ENCODE data around the gene AMDHD1. TPM values are rescaled to one million over a fixed set of nuclear protein-coding genes. Genes with fewer than 3 reads are reported as not detected.

Gene AMDHD1
- total RNA-seq, 2 donors from 2014 or later, result 0.46 to 0.71 TPM

DNA sequence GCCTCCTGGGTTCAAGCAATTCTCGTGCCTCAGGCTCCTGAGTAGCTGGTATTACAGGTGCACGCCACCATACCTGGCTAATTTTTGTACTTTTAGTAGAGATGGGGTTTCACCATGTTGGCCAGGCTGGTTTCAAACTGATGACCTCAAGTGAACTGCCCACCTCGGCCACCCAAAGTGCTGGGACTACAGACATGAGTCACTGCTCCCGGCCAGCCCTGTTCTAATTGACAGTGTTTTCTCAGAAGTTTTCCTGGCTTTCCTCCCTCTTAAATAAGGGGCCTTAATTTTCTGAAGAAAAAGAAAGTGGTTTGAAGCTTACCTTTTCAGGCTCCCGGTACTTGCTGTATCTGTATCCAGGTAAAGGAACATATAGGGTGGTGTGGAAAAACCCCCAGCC is 51.3 kb downstream of the AMDHD1 start:
- Mint-ChIP-seq H3K36me3 (ENCODE audit: low read depth) (no peaks in the 10 kb centered on the region), H3K27ac (no peak overlapping the region), H3K4me3 (no peak overlapping the region), H3K27me3 (ENCODE audit: insufficient read depth) (peaks cover 9% of the 10 kb centered on the region), H3K9me3 (no peaks in the 10 kb centered on the region), H3K4me1 (no peaks in the 10 kb centered on the region)
- DNase-seq, result peak; percentile 28
- Histone ChIP-seq H3K36me3 (ENCODE audit: control insufficient read depth, insufficient read depth, low read length) (no peaks in the 10 kb centered on the region), H3K4me1 (ENCODE audit: control insufficient read depth, insufficient read depth, low read length) (no peaks in the 10 kb centered on the region), H3K4me3 (ENCODE audit: low read length) (no peak overlapping the region), H3K27me3 (ENCODE audit: control insufficient read depth, insufficient read depth, low read length, poor library complexity, severe bottlenecking) (no peaks in the 10 kb centered on the region), H3K9ac (ENCODE audit: extremely low read depth, low read length, poor library complexity, severe bottlenecking) (no peak overlapping the region), H3K27ac (ENCODE audit: low read depth, low read length) (no peak overlapping the region), H3K9me3 (ENCODE audit: control insufficient read depth, low read length) (no peaks in the 10 kb centered on the region)
- TF ChIP-seq, protein P1, sequence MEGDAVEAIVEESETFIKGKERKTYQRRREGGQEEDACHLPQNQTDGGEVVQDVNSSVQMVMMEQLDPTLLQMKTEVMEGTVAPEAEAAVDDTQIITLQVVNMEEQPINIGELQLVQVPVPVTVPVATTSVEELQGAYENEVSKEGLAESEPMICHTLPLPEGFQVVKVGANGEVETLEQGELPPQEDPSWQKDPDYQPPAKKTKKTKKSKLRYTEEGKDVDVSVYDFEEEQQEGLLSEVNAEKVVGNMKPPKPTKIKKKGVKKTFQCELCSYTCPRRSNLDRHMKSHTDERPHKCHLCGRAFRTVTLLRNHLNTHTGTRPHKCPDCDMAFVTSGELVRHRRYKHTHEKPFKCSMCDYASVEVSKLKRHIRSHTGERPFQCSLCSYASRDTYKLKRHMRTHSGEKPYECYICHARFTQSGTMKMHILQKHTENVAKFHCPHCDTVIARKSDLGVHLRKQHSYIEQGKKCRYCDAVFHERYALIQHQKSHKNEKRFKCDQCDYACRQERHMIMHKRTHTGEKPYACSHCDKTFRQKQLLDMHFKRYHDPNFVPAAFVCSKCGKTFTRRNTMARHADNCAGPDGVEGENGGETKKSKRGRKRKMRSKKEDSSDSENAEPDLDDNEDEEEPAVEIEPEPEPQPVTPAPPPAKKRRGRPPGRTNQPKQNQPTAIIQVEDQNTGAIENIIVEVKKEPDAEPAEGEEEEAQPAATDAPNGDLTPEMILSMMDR (conservative IDR thresholded peaks at IDR 0.05), result no peak
- WGBS, 2 experiments (ENCODE audit: insufficient coverage in 1 of 2, insufficient read length in 1 of 2), result 94 to 96% methylated on average over 4 to 5 of the region's 5 CpGs

- Mint-ChIP-seq H3K4me3 (no peak overlapping the region), H3K27ac (no peak overlapping the region), H3K9me3 (no peaks in the 10 kb centered on the region), H3K4me1 (no peaks in the 10 kb centered on the region), H3K36me3 (ENCODE audit: low read depth) (peaks cover 3% of the 10 kb centered on the region), H3K27me3 (ENCODE audit: insufficient read depth) (peaks cover 9% of the 10 kb centered on the region)
- TF ChIP-seq, protein P1 (conservative IDR thresholded peaks at IDR 0.05), result no peak
- Histone ChIP-seq H3K27me3 (ENCODE audit: control insufficient read depth, insufficient read depth, low read length, poor library complexity, severe bottlenecking) (no peaks in the 10 kb centered on the region), H3K4me1 (ENCODE audit: control insufficient read depth, insufficient read depth, low read length) (no peaks in the 10 kb centered on the region), H3K27ac (ENCODE audit: low read depth, low read length) (no peak overlapping the region), H3K9me3 (ENCODE audit: control insufficient read depth, low read length) (no peaks in the 10 kb centered on the region), H3K9ac (ENCODE audit: extremely low read depth, low read length, poor library complexity, severe bottlenecking) (no peak overlapping the region), H3K36me3 (ENCODE audit: control insufficient read depth, insufficient read depth, low read length) (no peaks in the 10 kb centered on the region), H3K4me3 (ENCODE audit: low read length) (no peak overlapping the region)
- DNase-seq, result peak; percentile 43
- WGBS, 2 experiments (ENCODE audit: insufficient coverage in 1 of 2, insufficient read length in 1 of 2), result 94 to 95% methylated on average over 20 to 28 of the region's 29 CpGs
These were observed 52.3 kb downstream of the AMDHD1 start for GRCh38 chr12:95995238-95996031.

DNA sequence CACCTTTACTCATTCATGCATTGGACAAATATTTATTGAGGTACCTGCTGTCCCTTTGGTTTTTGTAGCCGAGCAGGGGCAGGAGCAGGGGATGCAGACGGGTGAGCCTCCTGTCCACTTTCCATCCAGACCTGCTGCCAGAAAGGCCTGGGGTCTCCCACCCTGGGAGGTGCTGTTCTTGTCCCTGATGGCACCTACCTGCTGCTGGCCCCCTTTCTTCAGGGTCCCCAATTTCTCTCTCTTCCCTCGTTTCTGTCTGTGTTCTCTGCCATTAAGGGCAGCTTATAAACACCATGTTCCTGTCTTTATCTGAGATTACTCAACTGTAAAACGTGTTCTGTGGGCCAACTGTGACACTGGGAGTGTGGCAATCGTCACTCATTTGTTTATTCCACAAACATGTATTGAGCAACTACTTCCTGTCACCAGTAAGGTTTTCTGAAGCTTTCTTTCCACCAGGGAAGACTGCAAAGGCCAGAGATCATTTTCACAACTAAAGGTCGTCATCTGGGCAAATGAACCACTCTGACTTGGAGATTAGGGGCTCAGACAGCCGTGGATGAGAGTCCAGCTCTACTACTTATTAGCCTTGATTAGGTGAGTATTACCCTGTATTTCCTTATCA is 53.0 kb downstream of the AMDHD1 start, which contains the start of gene HAL:
TSS of gene HAL (minus strand) at position 311 of the 625 bp plus-strand sequence. CDS start 434 bp downstream, outside the sequence.
- Histone ChIP-seq H3K27ac (ENCODE audit: low read depth, low read length) (no peak within 1 kb of the TSS), H3K4me1 (ENCODE audit: control insufficient read depth, insufficient read depth, low read length) (no peaks in the 10 kb centered on the region), H3K36me3 (ENCODE audit: control insufficient read depth, insufficient read depth, low read length) (peaks cover 4% of the 10 kb centered on the region), H3K9ac (ENCODE audit: extremely low read depth, low read length, poor library complexity, severe bottlenecking) (no peak within 1 kb of the TSS), H3K27me3 (ENCODE audit: control insufficient read depth, insufficient read depth, low read length, poor library complexity, severe bottlenecking) (no peaks in the 10 kb centered on the region), H3K9me3 (ENCODE audit: control insufficient read depth, low read length) (no peaks in the 10 kb centered on the region), H3K4me3 (ENCODE audit: low read length) (no peak within 1 kb of the TSS)
- Mint-ChIP-seq H3K27me3 (ENCODE audit: insufficient read depth) (peaks cover 9% of the 10 kb centered on the region), H3K4me1 (no peaks in the 10 kb centered on the region), H3K36me3 (ENCODE audit: low read depth) (peaks cover 8% of the 10 kb centered on the region), H3K27ac (no peak within 1 kb of the TSS), H3K9me3 (no peaks in the 10 kb centered on the region), H3K4me3 (no peak within 1 kb of the TSS)
- no peak for DNase-seq
- 86 to 89% methylated on average over 6 to 7 of the region's 7 CpGs for WGBS, 2 experiments (ENCODE audit: insufficient coverage in 1 of 2, insufficient read length in 1 of 2)
- TF ChIP-seq, protein P1 (conservative IDR thresholded peaks at IDR 0.05), result no peak
